K562 (cell line): ENCODE data around the gene SF3A2.

Experiments
- CTCF ChIP-seq, 3 experiments: IDR thresholded peaks in 2 of 3; conservative IDR thresholded peaks in 1 of 3; 2 replicates each; pipeline ENCODE4 v1.5.1; 2011 to 2012; ENCODE audit warnings: low read length in 3 of 3, mild to moderate bottlenecking in 3 of 3, control low read depth in 2 of 3, improper control_type of control experiment in 1 of 3, inconsistent platforms in 1 of 3, low read depth in 1 of 3, mixed read lengths in 1 of 3, moderate library complexity in 1 of 3; ENCODE audit not compliant: insufficient read depth in 2 of 3
- EZH2 ChIP-seq: IDR thresholded peaks from 2 replicates; pipeline ENCODE4 v1.6.1; 2012; ENCODE audit warnings: low read depth, mild to moderate bottlenecking, inconsistent platforms, low read length, borderline replicate concordance
- HOMEZ ChIP-seq: fragments of 250-450 bp; sonication (Bioruptor Pico); IDR thresholded peaks from 2 replicates; pipeline ENCODE4 v1.4.0; 2020; ENCODE audit warnings: mild to moderate bottlenecking, moderate library complexity
- MECOM ChIP-seq: fragments of 250-450 bp; sonication (Bioruptor Pico); IDR thresholded peaks from 2 replicates; pipeline ENCODE4 v1.8.0; 2022; ENCODE audit warnings: inconsistent platforms
- NFRKB ChIP-seq: fragments of 450-650 bp; IDR thresholded peaks from 2 replicates; pipeline ENCODE4 v1.6.1; 2016; ENCODE audit warnings: low read depth
- TCF7L2 ChIP-seq: fragments of 150-350 bp; IDR thresholded peaks from 2 replicates; pipeline ENCODE4 v1.6.1; 2016; ENCODE audit warnings: low read depth, mild to moderate bottlenecking, low read length, moderate library complexity
- ZNF12 ChIP-seq: sonication (generic); formaldehyde crosslinking; IDR thresholded peaks from 2 replicates; pipeline ENCODE4 v1.4.0; 2020; ENCODE audit warnings: mild to moderate bottlenecking, missing genetic modification reagents

GRCh38 chr19:2231621-2232221 lies 4.9 kb upstream of the SF3A2 start:
- TF ChIP-seq ZNF12 (CRISPR knock-in tag) (no peak), MECOM (CRISPR knock-in tag) (no peak), HOMEZ (CRISPR knock-in tag) (no peak), CTCF (IDR thresholded peaks at IDR 0.05 in 2 of 3, conservative IDR thresholded peaks at IDR 0.05 in 1 of 3; ENCODE audit: insufficient read depth in 2 of 3, low read depth in 1 of 3, low read length in 3 of 3) (peak; percentile 28 to 37 (median 37); a peak in 4 of 6 replicates), TCF7L2 (no peak), NFRKB (no peak), EZH2 (no peak)
